H9 (cell line): ENCODE results near the gene VTCN1. TPM values are rescaled to one million over a fixed set of nuclear protein-coding genes. Genes with fewer than 3 reads are reported as not detected.
"Not testable (repeated sequence)": the region's sequence is repeated elsewhere in the genome, so short reads cannot be mapped to it uniquely, and the experiment has no call there.

Experiments used
- DNase-seq: peaks from one replicate; pipeline ENCODE4 v3.0.0-alpha.2; 2017
- H2AFZ ChIP-seq: one replicate; pipeline ENCODE4 v1.6.1; 2013; ENCODE audit warnings: mild to moderate bottlenecking, low read length, control low read depth, moderate library complexity
- H2AK5ac ChIP-seq: 2 replicates; pipeline ENCODE4 v1.6.1; 2013; ENCODE audit warnings: low read length, control low read depth, mixed read lengths; ENCODE audit not compliant: insufficient read length
- H2BK120ac ChIP-seq: one replicate; pipeline ENCODE4 v1.6.1; 2013; ENCODE audit warnings: low read depth, mild to moderate bottlenecking, low read length, control low read depth, inconsistent platforms; ENCODE audit not compliant: poor library complexity, severe bottlenecking
- H2BK12ac ChIP-seq: 2 replicates; pipeline ENCODE4 v1.6.1; 2013; ENCODE audit warnings: low read length, control low read depth, mixed read lengths, low read depth; ENCODE audit not compliant: insufficient read length
- H2BK15ac ChIP-seq: 2 replicates; pipeline ENCODE4 v1.6.1; 2013; ENCODE audit warnings: low read depth, low read length, control low read depth
- H2BK20ac ChIP-seq: one replicate; pipeline ENCODE4 v1.6.1; 2013; ENCODE audit warnings: low read depth, mild to moderate bottlenecking, low read length, control low read depth, inconsistent platforms; ENCODE audit not compliant: poor library complexity, severe bottlenecking
- H2BK5ac ChIP-seq: 2 replicates; pipeline ENCODE4 v1.6.1; 2013; ENCODE audit warnings: low read length, control low read depth, mixed read lengths; ENCODE audit not compliant: insufficient read length
- H3K14ac ChIP-seq: 2 replicates; pipeline ENCODE4 v1.6.1; 2013; ENCODE audit warnings: low read length, control low read depth; ENCODE audit not compliant: insufficient read depth
- H3K18ac ChIP-seq: 2 replicates; pipeline ENCODE4 v1.6.1; 2013; ENCODE audit warnings: low read depth, mild to moderate bottlenecking, mixed read lengths, low read length, control low read depth; ENCODE audit not compliant: insufficient read length
- H3K23ac ChIP-seq: 2 replicates; pipeline ENCODE4 v1.6.1; 2013; ENCODE audit warnings: low read length, control low read depth, mixed read lengths, low read depth; ENCODE audit not compliant: insufficient read length
- H3K23me2 ChIP-seq: 2 replicates; pipeline ENCODE4 v1.6.1; 2013; ENCODE audit warnings: low read depth, mild to moderate bottlenecking, mixed read lengths, low read length, control low read depth; ENCODE audit not compliant: insufficient read length, poor library complexity, severe bottlenecking
- H3K27ac ChIP-seq: 2 replicates; pipeline ENCODE4 v1.5.1; 2013; ENCODE audit warnings: low read length, control low read depth, mixed read lengths, low read depth; ENCODE audit not compliant: insufficient read length
- H3K27me3 ChIP-seq: 2 replicates; pipeline ENCODE4 v1.6.1; 2013; ENCODE audit warnings: low read length, control low read depth, inconsistent platforms; ENCODE audit not compliant: insufficient read depth
- H3K4ac ChIP-seq: 2 replicates; pipeline ENCODE4 v1.6.1; 2013; ENCODE audit warnings: low read depth, mild to moderate bottlenecking, control low read depth, inconsistent platforms, low read length, moderate library complexity
- H3K4me1 ChIP-seq: 2 replicates; pipeline ENCODE4 v1.6.1; 2013; ENCODE audit warnings: low read length, control low read depth, inconsistent platforms; ENCODE audit not compliant: insufficient read depth
- H3K4me2 ChIP-seq: 2 replicates; pipeline ENCODE4 v1.6.1; 2013; ENCODE audit warnings: low read length, control low read depth, mixed read lengths; ENCODE audit not compliant: insufficient read length, insufficient read depth
- H3K56ac ChIP-seq: 2 replicates; pipeline ENCODE4 v1.6.1; 2013; ENCODE audit warnings: low read depth, mild to moderate bottlenecking, mixed read lengths, low read length, control low read depth; ENCODE audit not compliant: insufficient read length
- H3K79me1 ChIP-seq: 2 replicates; pipeline ENCODE4 v1.6.1; 2013; ENCODE audit warnings: low read depth, mild to moderate bottlenecking, moderate library complexity, low read length, control low read depth, inconsistent platforms; ENCODE audit not compliant: insufficient read depth, poor library complexity, severe bottlenecking
- H3K79me2 ChIP-seq: 2 replicates; pipeline ENCODE4 v1.6.1; 2013; ENCODE audit warnings: low read length, control low read depth, inconsistent platforms; ENCODE audit not compliant: insufficient read depth
- H3K9ac ChIP-seq: 2 replicates; pipeline ENCODE4 v1.6.1; 2013; ENCODE audit warnings: low read length, control low read depth, mixed read lengths; ENCODE audit not compliant: insufficient read length; ENCODE audit errors: extremely low read depth
- H3K9me3 ChIP-seq: one replicate; pipeline ENCODE4 v1.6.1; 2013; ENCODE audit warnings: low read depth, low read length, inconsistent platforms; ENCODE audit not compliant: control insufficient read depth
- H3T11ph ChIP-seq: one replicate; pipeline ENCODE4 v1.6.1; 2013; ENCODE audit warnings: mild to moderate bottlenecking, low read length, control low read depth, inconsistent platforms
- H4K20me1 ChIP-seq: one replicate; pipeline ENCODE4 v1.6.1; 2013; ENCODE audit not compliant: control insufficient read depth, insufficient read length, insufficient read depth
- H4K5ac ChIP-seq: 2 replicates; pipeline ENCODE4 v1.6.1; 2013; ENCODE audit warnings: low read depth, mild to moderate bottlenecking, mixed read lengths, low read length, control low read depth; ENCODE audit not compliant: insufficient read length
- H4K8ac ChIP-seq: replicated peaks from 2 replicates; pipeline ENCODE4 v1.6.1; 2013; ENCODE audit warnings: low read length, control low read depth, mixed read lengths, low read depth; ENCODE audit not compliant: insufficient read length
- H4K91ac ChIP-seq: 2 replicates; pipeline ENCODE4 v1.6.1; 2013; ENCODE audit warnings: low read depth, mild to moderate bottlenecking, moderate library complexity, mixed read lengths, low read length, control low read depth; ENCODE audit not compliant: insufficient read length
- H3K27ac Mint-ChIP-seq, 3 experiments: 2 replicates in 2 of 3; 3 replicates in 1 of 3; pipeline ENCODE4 v1.8.0; 2020 to 2021; ENCODE audit warnings: mixed read lengths in 3 of 3, mild to moderate bottlenecking in 1 of 3, moderate library complexity in 1 of 3
- H3K27me3 Mint-ChIP-seq: 2 replicates; pipeline ENCODE4 v1.8.0; 2021; ENCODE audit warnings: low read depth, mild to moderate bottlenecking, moderate library complexity, mixed read lengths
- H3K36me3 Mint-ChIP-seq, 3 experiments: 2 replicates in 2 of 3; 3 replicates in 1 of 3; pipeline ENCODE4 v1.8.0; 2020 to 2021; ENCODE audit warnings: low read depth in 3 of 3, mixed read lengths in 3 of 3; ENCODE audit not compliant: insufficient read depth in 1 of 3
- H3K4me1 Mint-ChIP-seq, 2 experiments: 2 replicates each; pipeline ENCODE4 v1.8.0; 2020; ENCODE audit warnings: mixed read lengths in 2 of 2
- H3K4me3 Mint-ChIP-seq, 2 experiments: 2 replicates in 1 of 2; 3 replicates in 1 of 2; pipeline ENCODE4 v1.8.0; 2020 to 2021; ENCODE audit warnings: mild to moderate bottlenecking in 2 of 2, mixed read lengths in 2 of 2, moderate library complexity in 1 of 2
- H3K9me3 Mint-ChIP-seq, 2 experiments: 2 replicates in 1 of 2; 3 replicates in 1 of 2; pipeline ENCODE4 v1.8.0; 2020; ENCODE audit warnings: mild to moderate bottlenecking in 2 of 2, mixed read lengths in 2 of 2, moderate library complexity in 1 of 2
- CTCF ChIP-seq: fragments of 200-600 bp; sonication (generic); conservative IDR thresholded peaks from 3 replicates; pipeline ENCODE4 v1.8.0; 2021; ENCODE audit warnings: antibody characterized with exemption, mild to moderate bottlenecking
- WGBS: extraction: QIAGEN DNeasy Blood & Tissue Kit; methylation state at CpG from one replicate; pipeline ENCODE4 v1.1.7; 2013; ENCODE audit warnings: missing lambda C conversion rate, low lambda C conversion rate, mixed read lengths; ENCODE audit not compliant: insufficient read length; ENCODE audit errors: extremely low coverage; 5-methylcytosine and 5-hydroxymethylcytosine counted together
- total RNA-seq: library from RNA; stranded (reverse); gene quantifications from 2 replicates; pipeline ENCODE4 v1.2.1, GENCODE V29; 2021

Gene VTCN1
- total RNA-seq, 1 experiment from 2014 or later = 0.33 TPM

GRCh38 chr1:117104986-117105385, 105.7 kb downstream of the VTCN1 start:
- H3K23me2 ChIP-seq = no peaks in the 10 kb centered on the region
- H4K5ac ChIP-seq = no peak overlapping the region
- no peak overlapping the region for H3K27ac Mint-ChIP-seq
- no peak overlapping the region for H4K8ac ChIP-seq
- no peaks in the 10 kb centered on the region for H3K4me1 Mint-ChIP-seq
- H4K91ac ChIP-seq = no peak overlapping the region
- no peaks in the 10 kb centered on the region for H3K79me1 ChIP-seq
- no peak overlapping the region for H3K4ac ChIP-seq
- no peak overlapping the region for H2BK15ac ChIP-seq
- no peak overlapping the region for H3K23ac ChIP-seq
- no peak overlapping the region for H2BK12ac ChIP-seq
- H2AK5ac ChIP-seq = no peak overlapping the region
- H3K79me2 ChIP-seq = no peaks in the 10 kb centered on the region
- no peaks in the 10 kb centered on the region for H3K27me3 Mint-ChIP-seq
- H2BK20ac ChIP-seq = no peak overlapping the region
- H3K56ac ChIP-seq = no peak overlapping the region
- no peak overlapping the region for H2BK120ac ChIP-seq
- no peak for DNase-seq
- peaks cover 34 to 82% (median 67%) of the 10 kb centered on the region in 3 experiments for H3K36me3 Mint-ChIP-seq
- no peaks in the 10 kb centered on the region for H3K9me3 Mint-ChIP-seq
- H3K4me1 ChIP-seq = no peaks in the 10 kb centered on the region
- no peak overlapping the region for H2AFZ ChIP-seq
- no peak for TF ChIP-seq CTCF
- H3K27ac ChIP-seq = no peak overlapping the region
- no peak overlapping the region for H3T11ph ChIP-seq
- no CpG with 5 or more reads among the region's 3 CpGs for WGBS
- no peak overlapping the region for H3K4me3 Mint-ChIP-seq
- no peaks in the 10 kb centered on the region for H3K27me3 ChIP-seq
- no peak overlapping the region for H2BK5ac ChIP-seq
- H3K9ac ChIP-seq = no peak overlapping the region
- no peak overlapping the region for H3K18ac ChIP-seq
- H3K9me3 ChIP-seq = no peaks in the 10 kb centered on the region
- no peak overlapping the region for H3K14ac ChIP-seq
- H3K4me2 ChIP-seq = no peak overlapping the region
- H4K20me1 ChIP-seq = no peaks in the 10 kb centered on the region

- peaks cover 34 to 83% (median 64%) of the 10 kb centered on the region in 3 experiments; a peak in 6 of 7 replicates for H3K36me3 Mint-ChIP-seq
- not testable (repeated sequence) for H3K4me3 Mint-ChIP-seq
Observed at GRCh38 chr1:117101858-117102257, 108.9 kb downstream of the VTCN1 start.

More at GRCh38 chr1:117101858-117102257, 108.9 kb downstream of the VTCN1 start:
- H2BK20ac ChIP-seq, H2BK5ac ChIP-seq, H3K56ac ChIP-seq, H3K79me1 ChIP-seq, H4K8ac ChIP-seq, H2AFZ ChIP-seq, H2BK12ac ChIP-seq, H3K27me3 Mint-ChIP-seq, H3K23ac ChIP-seq, H3K18ac ChIP-seq, H4K20me1 ChIP-seq, H3K23me2 ChIP-seq, H2BK15ac ChIP-seq, H3K4me1 ChIP-seq, H4K5ac ChIP-seq, H3K79me2 ChIP-seq, H3K4me2 ChIP-seq, DNase-seq, H3K14ac ChIP-seq, H3K27ac Mint-ChIP-seq, H3K9ac ChIP-seq, H3K27ac ChIP-seq, H3K4me1 Mint-ChIP-seq, H3K27me3 ChIP-seq, H3T11ph ChIP-seq, H3K9me3 Mint-ChIP-seq, H2BK120ac ChIP-seq, H4K91ac ChIP-seq, H3K9me3 ChIP-seq, H3K4ac ChIP-seq, H2AK5ac ChIP-seq: not testable (repeated sequence)
- no CpG with 5 or more reads among the region's 3 CpGs for WGBS
